ENCODE results near the gene SULT1C4.
A peak's percentile ranks its signal among the peaks of the same experiment; 100 is the strongest.

The SULT1C4 gene

DNA sequence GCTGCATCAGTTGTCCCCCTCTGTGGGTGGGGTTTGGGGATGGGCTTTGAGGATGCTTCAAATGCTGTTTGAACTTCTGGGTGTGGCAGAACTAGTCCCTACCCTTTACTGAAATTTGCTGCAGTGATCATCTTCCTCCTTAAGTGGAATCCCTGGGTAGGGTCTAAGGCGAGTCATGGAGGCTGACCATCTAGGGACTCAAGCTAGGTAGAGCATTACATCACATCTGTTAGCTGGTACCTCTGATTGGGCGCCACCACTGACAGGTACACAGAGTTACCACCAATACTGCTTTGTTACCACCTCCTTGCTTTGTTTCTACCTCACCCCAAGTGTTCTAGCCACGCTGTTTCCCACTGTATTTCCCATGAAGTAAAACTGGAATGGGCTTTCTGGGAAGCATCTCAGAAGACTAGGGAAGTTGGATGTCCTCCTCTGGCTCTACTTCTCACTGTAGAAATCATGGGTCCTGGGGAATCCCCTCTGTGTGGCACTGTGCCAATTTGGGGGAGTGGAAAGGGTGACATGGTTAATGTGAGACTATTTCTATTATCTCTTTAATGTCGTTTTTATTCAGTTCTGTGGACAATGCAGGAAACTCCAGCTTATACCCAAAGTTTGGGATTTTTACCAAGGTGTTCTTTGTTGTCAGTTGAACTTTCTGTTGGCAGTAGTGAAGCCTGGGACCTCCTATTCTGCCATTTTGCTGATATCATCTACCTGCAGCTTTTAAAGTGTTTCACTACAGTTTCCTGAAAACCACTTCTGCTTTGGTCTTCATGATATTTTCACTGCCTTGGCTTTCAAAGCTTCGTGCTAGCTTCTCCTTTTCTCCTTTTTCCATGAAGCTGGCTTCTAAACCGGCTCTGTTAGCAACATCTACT, 14.5 kb upstream of the SULT1C4 start:
- H3K9ac ChIP-seq (ENCODE audit: low read depth, low read length) = no peak overlapping the region
- no peaks in the 10 kb centered on the region for H3K4me1 ChIP-seq (ENCODE audit: insufficient read depth, low read length)
- H3K9me3 ChIP-seq (ENCODE audit: control insufficient read depth, insufficient read depth, low read length) = peaks cover 13% of the 10 kb centered on the region; the same call in 1 of the 2 replicates
- no peaks in the 10 kb centered on the region for H3K36me3 ChIP-seq (ENCODE audit: insufficient read depth, low read length)

DNA sequence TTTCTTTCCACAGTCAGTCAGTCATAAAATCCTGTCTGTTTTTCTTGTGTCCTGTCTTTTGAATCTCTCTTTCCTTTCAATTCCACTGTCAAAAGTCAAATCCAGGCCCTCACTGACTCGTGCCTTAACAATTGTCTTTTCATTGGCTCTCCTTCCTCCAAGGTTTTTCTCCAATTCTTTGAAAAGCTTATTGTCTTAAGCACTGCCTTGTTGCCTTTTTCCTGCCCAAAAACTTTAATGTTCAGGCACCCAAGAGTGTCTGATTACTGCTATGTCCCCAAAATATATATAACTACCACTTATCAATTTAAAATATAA, 13.9 kb upstream of the SULT1C4 start:
- no peaks in the 10 kb centered on the region for H3K4me1 ChIP-seq (ENCODE audit: insufficient read depth, low read length)

DNA sequence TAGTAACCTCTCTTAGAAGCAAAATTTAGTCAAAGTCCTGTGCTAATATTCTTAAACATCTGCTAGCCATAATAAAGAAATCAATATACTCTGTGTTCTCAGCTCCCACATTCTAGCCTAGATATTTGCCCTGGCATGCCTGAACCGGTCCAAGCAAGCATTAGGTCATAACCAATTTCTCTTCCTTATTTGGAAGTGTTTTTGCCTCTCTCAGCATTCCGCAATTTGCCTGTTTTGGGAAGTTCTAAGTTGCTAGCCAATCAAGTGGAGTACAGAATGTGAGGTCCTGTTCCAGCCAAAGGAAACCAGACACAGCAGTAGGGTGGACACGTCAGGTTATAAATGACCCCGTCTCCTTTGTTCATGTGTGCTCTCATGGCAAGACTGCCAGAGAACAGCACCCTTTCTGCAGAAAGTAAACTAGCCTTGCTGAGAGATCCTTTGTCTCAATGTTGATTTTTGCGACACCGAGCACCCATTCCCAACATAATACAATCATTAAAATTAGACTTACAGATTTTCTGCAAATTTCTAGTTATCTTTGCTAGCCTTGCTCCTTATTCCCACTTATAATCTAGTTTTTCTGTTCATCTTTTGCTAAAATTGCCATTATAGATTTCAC, 13.0 kb upstream of the SULT1C4 start:
- Histone ChIP-seq H3K4me1 (ENCODE audit: insufficient read depth, low read length) (no peaks in the 10 kb centered on the region), H3K9ac (ENCODE audit: low read depth, low read length) (no peak overlapping the region), H3K36me3 (ENCODE audit: insufficient read depth, low read length) (no peaks in the 10 kb centered on the region), H3K9me3 (ENCODE audit: control insufficient read depth, insufficient read depth, low read length) (peaks cover 13% of the 10 kb centered on the region; the same call in 1 of the 2 replicates)

More for the DNA sequence above, 13.9 kb upstream of the SULT1C4 start:
- Histone ChIP-seq H3K9ac (ENCODE audit: low read depth, low read length) (no peak overlapping the region), H3K36me3 (ENCODE audit: insufficient read depth, low read length) (no peaks in the 10 kb centered on the region), H3K9me3 (ENCODE audit: control insufficient read depth, insufficient read depth, low read length) (peaks cover 13% of the 10 kb centered on the region; the same call in 1 of the 2 replicates)

DNA sequence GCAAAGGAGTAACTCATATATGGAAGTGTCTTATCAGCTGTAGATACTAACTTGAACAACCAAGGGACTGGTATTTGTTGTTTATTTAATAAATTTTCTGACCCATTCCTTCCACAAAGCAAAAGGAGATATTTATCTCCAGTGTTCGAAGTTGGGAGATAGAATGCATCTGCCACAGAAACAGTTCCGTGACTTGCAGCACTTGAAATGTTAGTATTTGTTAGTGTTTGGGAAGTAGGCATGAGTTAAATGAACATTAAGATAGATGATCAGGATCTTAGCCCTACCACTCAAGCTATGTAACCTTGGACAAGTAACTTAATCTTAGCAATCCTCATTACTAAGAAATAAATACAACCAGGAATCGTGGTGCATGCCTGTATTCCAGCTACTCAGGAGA, 12.1 kb upstream of the SULT1C4 start:
- no peak overlapping the region for H3K9ac ChIP-seq (ENCODE audit: low read depth, low read length)
- peaks cover 13% of the 10 kb centered on the region; the same call in 1 of the 2 replicates for H3K9me3 ChIP-seq (ENCODE audit: control insufficient read depth, insufficient read depth, low read length)
- no peaks in the 10 kb centered on the region for H3K36me3 ChIP-seq (ENCODE audit: insufficient read depth, low read length)
- no peaks in the 10 kb centered on the region for H3K4me1 ChIP-seq (ENCODE audit: insufficient read depth, low read length)

DNA sequence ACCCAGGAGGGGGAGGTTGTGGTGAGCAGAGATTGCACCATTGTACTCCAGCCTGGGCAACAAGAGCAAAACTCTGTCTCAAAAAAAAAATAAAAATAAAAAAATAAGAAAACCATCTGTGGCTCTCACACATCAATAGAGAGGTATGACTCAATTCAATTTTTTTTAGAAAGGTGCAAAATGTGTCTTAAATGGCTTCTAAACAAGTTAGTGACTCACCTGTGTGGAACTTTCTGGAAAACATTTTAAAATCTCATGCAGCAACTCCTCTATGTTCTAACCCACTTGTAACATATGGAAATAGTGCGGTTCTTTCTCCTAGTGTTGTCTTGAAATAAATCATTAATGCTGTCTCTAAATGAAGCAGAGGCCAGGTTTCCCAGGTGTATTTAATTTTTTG, 10.7 kb upstream of the SULT1C4 start:
- no peak overlapping the region for H3K9ac ChIP-seq (ENCODE audit: low read depth, low read length)
- H3K9me3 ChIP-seq (ENCODE audit: control insufficient read depth, insufficient read depth, low read length) = peaks cover 13% of the 10 kb centered on the region; the same call in 1 of the 2 replicates
- H3K4me1 ChIP-seq (ENCODE audit: insufficient read depth, low read length) = no peaks in the 10 kb centered on the region
- H3K36me3 ChIP-seq (ENCODE audit: insufficient read depth, low read length) = no peaks in the 10 kb centered on the region

DNA sequence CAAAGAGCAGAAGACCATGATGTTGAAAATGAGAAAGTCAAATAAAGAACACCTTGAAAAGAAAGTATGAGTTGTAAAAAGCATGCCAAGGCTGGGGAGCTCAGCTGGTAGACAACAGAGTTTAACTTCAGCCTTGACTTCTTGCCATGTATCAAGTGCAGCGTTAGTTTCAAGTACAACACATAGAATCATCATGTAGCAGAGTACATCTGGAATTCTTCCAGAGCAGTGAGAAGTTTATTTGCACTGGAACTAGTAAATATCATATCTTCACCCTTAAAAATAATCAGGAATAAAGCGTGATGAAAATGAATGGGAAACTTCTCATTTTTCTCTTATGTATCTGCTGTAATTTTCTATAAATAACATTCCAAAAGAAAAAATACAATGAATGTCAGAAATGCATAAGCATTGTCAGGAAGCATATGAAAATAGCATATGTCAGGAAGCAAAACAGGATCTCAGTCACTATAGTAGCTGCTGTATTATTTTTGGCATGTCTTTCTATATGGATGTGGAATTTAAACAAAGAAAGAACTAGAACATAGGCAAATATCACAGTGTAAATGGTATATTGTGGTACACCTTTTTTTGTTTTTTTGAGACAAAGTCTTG, 10.1 kb upstream of the SULT1C4 start:
- peaks cover 13% of the 10 kb centered on the region; the same call in 1 of the 2 replicates for H3K9me3 ChIP-seq (ENCODE audit: control insufficient read depth, insufficient read depth, low read length)
- H3K9ac ChIP-seq (ENCODE audit: low read depth, low read length) = no peak overlapping the region
- no peaks in the 10 kb centered on the region for H3K36me3 ChIP-seq (ENCODE audit: insufficient read depth, low read length)
- no peaks in the 10 kb centered on the region for H3K4me1 ChIP-seq (ENCODE audit: insufficient read depth, low read length)

DNA sequence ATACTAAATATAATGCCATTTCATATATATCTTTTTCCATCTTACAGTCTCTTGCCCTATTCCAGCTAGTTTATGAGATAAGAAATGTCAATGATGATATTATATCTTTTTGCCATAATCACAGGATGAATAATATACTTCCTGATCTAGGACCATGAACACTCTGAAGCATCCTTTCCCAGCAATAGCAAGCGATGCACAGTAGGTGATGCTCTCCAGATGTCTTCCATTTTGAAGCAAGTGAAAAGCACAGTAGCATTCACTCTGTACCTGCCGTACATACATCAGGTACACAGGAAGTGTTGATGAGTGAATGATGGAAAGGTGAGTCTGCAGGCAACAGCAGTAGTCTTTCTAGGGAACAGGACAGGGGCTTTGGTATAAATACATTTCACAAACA, 8.6 kb upstream of the SULT1C4 start:
- Histone ChIP-seq H3K9ac (ENCODE audit: low read depth, low read length) (no peak overlapping the region), H3K36me3 (ENCODE audit: insufficient read depth, low read length) (no peaks in the 10 kb centered on the region), H3K9me3 (ENCODE audit: control insufficient read depth, insufficient read depth, low read length) (peaks cover 13% of the 10 kb centered on the region; the same call in 1 of the 2 replicates), H3K4me1 (ENCODE audit: insufficient read depth, low read length) (no peaks in the 10 kb centered on the region)

DNA sequence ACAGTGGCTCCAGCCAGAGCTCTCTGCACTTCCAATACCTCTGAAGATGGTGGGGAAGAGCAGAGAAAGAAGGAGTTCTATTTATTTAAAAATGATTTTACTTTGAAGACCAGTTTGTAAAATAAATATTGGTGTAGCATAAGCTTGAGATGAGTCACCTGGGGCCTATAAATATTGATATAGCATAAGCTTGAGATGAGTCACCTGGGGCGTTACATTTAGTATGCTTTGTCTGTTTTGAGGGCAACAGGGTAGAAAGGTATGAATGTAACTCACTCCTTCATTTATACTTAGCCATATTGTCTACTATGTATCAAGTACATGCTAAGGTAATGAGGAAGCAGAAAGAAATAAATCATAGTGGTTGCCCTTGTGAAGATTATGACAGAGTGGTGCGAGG, 7.7 kb upstream of the SULT1C4 start:
- H3K36me3 ChIP-seq (ENCODE audit: insufficient read depth, low read length) = no peaks in the 10 kb centered on the region
- peaks cover 5% of the 10 kb centered on the region; the same call in 1 of the 2 replicates for H3K9me3 ChIP-seq (ENCODE audit: control insufficient read depth, insufficient read depth, low read length)
- no peaks in the 10 kb centered on the region for H3K4me1 ChIP-seq (ENCODE audit: insufficient read depth, low read length)
- H3K9ac ChIP-seq (ENCODE audit: low read depth, low read length) = no peak overlapping the region

DNA sequence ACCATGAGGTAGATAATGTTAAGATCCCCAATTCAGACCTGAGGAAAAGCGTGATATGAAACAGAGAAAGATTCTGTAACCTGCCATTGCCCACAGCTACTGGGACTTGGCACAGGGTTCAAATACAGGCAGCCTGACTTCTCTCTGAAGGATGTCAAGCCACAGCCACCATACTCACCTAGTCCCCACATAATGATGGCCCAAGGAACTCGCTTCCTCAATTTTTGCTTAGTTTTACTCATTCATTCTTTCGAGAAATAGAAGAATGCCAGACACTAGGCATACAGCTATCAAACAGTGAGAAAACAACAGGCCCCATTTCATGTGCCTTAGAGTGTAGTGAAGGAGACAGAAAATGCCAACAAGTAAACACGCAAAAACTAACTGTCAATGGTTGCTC, 980 bp upstream of the SULT1C4 start:
- Histone ChIP-seq H3K9ac (ENCODE audit: low read depth, low read length) (no peak overlapping the region), H3K9me3 (ENCODE audit: control insufficient read depth, insufficient read depth, low read length) (no peaks in the 10 kb centered on the region), H3K36me3 (ENCODE audit: insufficient read depth, low read length) (no peaks in the 10 kb centered on the region), H3K4me1 (ENCODE audit: insufficient read depth, low read length) (peaks cover 17% of the 10 kb centered on the region)

DNA sequence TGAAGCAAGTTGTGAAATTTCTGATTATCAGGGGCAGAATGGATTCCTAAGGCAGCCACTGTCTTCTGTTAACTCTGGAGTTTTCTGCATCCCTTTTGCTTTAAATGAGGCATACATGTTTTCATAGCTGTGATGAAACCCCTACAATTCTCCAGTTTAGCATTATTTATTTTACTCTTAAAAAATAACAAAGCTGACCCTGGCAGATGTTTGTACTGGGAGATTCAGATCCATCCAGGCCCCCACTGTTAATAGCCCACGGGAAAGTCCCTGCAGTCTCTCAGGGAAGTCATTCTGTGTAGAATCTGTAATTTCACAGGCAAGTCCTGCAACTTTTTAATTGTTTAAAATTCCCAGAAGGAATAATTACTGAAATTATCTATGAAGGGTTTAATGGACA, 353 bp upstream of the SULT1C4 start:
- H3K36me3 ChIP-seq (ENCODE audit: insufficient read depth, low read length) = no peaks in the 10 kb centered on the region
- peaks cover 23% of the 10 kb centered on the region for H3K4me1 ChIP-seq (ENCODE audit: insufficient read depth, low read length)
- H3K9me3 ChIP-seq (ENCODE audit: control insufficient read depth, insufficient read depth, low read length) = no peaks in the 10 kb centered on the region
- peak overlapping the region; percentile 37; the same call in 1 of the 2 replicates for H3K9ac ChIP-seq (ENCODE audit: low read depth, low read length)

DNA sequence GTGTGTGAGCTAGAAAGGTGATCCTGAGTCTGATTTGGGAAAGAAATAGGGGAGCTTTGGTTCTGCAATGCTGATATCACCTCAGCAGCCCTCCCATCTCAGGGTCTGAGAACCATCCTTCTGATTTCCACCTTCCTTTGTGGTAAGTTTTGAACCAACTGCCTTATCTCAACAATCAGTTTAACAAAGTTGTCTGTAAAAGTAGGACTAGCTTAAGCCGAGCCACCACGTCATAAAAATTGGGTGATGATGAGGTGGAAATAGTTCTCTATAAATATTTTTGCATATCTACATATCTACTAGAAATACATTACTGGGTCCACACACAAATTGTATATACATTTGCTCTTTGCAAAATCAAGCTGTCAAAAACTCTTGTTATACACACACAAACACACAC, 1.1 kb downstream of the SULT1C4 start:
- Histone ChIP-seq H3K9me3 (ENCODE audit: control insufficient read depth, insufficient read depth, low read length) (no peaks in the 10 kb centered on the region), H3K36me3 (ENCODE audit: insufficient read depth, low read length) (no peaks in the 10 kb centered on the region), H3K4me1 (ENCODE audit: insufficient read depth, low read length) (peaks cover 38% of the 10 kb centered on the region), H3K9ac (ENCODE audit: low read depth, low read length) (peak overlapping the region; percentile 25; the same call in 1 of the 2 replicates)

DNA sequence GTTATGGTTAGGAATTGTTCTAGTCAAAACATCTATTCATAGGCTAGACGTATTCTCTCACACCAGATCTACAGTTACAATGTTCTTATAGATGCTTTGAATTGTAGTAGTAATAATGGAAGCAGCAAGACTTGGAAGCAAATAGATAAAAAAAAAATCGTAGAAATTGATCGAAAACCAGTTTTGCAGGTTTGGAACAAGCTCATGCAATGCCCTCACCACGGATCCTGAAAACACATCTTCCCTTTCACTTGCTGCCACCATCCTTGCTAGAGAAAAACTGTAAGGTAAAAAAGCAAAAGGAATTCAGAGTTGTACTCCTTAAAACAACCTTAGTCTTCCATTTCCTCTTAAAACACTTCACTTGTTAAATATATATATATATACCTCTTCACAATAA, 4.4 kb downstream of the SULT1C4 start:
- Histone ChIP-seq H3K9me3 (ENCODE audit: control insufficient read depth, insufficient read depth, low read length) (no peaks in the 10 kb centered on the region), H3K9ac (ENCODE audit: low read depth, low read length) (no peak overlapping the region), H3K4me1 (ENCODE audit: insufficient read depth, low read length) (peaks cover 34% of the 10 kb centered on the region), H3K36me3 (ENCODE audit: insufficient read depth, low read length) (no peaks in the 10 kb centered on the region)

DNA sequence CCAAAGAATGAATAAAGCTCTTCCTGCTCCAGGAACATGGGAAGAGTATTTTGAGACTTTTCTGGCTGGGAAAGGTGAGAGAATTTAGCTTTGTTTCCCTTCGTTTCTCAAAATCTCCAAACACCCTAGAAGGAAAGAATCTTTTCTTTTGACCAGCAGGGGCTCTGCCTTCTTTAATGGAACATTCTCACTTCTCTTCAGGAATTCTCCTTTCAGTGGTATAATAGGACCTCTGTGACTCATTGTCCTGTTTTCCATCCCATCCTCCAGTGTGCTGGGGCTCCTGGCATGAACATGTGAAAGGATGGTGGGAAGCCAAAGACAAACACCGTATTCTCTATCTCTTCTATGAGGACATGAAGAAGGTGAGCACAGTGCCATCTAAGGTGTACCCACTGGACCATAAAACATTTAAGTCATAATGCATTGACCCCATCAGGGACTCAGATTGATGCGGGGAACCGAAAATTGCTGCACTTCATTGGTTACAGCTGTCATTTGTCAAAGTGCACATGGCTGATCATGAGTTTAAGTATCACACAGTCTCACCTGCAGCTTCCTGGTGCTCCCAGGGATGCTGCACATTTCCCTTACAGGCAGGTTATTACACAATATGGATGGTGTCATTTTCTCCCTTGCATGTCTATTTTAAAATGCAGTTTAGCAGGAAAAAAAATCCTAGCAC, 5.5 kb downstream of the SULT1C4 start:
- Histone ChIP-seq H3K36me3 (ENCODE audit: insufficient read depth, low read length) (no peaks in the 10 kb centered on the region), H3K4me1 (ENCODE audit: insufficient read depth, low read length) (peaks cover 24% of the 10 kb centered on the region), H3K9ac (ENCODE audit: low read depth, low read length) (no peak overlapping the region), H3K9me3 (ENCODE audit: control insufficient read depth, insufficient read depth, low read length) (no peaks in the 10 kb centered on the region)

DNA sequence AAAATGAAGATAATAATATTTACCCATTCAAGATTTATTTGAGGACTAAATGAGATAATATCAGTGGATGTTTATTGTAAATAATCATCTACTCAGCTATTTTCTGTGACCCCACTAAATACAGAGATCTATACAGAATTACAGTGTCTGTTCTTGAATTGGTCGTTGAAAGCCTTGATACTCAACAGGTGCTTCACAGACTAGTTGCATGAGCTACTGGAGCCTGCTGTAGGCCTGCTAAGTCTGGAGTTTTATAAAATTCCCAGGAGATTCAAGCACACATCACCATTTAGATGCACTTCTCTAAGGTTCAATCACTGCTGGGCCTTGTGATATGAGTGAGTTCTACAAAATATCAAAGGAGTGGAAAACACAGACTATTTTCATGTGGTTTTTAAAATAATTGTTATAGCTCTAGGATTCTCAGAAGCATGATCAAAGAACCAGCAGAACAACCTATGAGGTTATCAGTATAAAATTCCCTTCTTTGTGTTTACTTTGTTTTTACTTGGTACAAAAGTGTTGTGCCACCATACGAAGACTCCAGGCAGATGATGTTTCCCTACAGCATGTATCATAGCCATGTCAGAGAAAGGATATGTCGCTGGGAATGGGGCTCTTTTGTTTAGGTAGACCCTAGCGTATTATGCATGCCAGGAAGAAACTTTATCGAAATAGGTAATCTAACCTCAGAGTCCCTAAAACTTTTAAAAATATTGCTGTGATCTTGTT, 7.1 kb downstream of the SULT1C4 start:
- H3K36me3 ChIP-seq (ENCODE audit: insufficient read depth, low read length) = no peaks in the 10 kb centered on the region
- peaks cover 23% of the 10 kb centered on the region for H3K4me1 ChIP-seq (ENCODE audit: insufficient read depth, low read length)
- H3K9ac ChIP-seq (ENCODE audit: low read depth, low read length) = no peak overlapping the region
- H3K9me3 ChIP-seq (ENCODE audit: control insufficient read depth, insufficient read depth, low read length) = no peaks in the 10 kb centered on the region
